NB4 (cell line): Measurements from ENCODE around the gene NALF2.

Experiments used
- MYC ChIP-seq: IDR thresholded peaks from 2 replicates; pipeline ENCODE4 v1.6.1; 2011; ENCODE audit warnings: low read depth, low read length
- POLR2A ChIP-seq: IDR thresholded peaks from 2 replicates; pipeline ENCODE4 v1.6.1; 2011; ENCODE audit warnings: mild to moderate bottlenecking; ENCODE audit not compliant: insufficient read length; ENCODE audit errors: extremely low read depth
- TF ChIP-seq, protein P1 (sequence below): IDR thresholded peaks from one replicate; pipeline ENCODE4 v1.5.1; 2012; ENCODE audit warnings: low read depth, low read length

DNA sequence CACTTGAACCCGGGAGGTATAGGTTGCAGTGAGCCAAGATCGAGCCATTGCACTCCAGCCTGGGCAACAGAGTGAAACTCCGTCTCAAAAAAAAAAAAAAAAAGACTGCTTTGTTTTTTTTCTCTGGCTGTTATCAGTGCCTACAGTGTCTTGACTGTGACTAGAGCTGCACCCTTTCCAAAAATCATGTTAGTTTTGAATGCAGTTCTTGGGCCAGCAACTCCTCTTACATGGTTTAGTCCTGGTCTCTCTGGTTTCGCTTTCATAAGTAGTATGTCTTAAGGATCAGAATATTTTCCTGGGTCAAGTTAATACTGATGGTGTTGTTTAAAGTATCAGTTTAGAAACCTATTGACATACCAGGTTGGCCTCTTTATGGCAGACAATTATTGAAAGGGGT, 34.2 kb upstream of the NALF2 start:
- TF ChIP-seq POLR2A (no peak), MYC (no peak)
- TF ChIP-seq, protein P1, sequence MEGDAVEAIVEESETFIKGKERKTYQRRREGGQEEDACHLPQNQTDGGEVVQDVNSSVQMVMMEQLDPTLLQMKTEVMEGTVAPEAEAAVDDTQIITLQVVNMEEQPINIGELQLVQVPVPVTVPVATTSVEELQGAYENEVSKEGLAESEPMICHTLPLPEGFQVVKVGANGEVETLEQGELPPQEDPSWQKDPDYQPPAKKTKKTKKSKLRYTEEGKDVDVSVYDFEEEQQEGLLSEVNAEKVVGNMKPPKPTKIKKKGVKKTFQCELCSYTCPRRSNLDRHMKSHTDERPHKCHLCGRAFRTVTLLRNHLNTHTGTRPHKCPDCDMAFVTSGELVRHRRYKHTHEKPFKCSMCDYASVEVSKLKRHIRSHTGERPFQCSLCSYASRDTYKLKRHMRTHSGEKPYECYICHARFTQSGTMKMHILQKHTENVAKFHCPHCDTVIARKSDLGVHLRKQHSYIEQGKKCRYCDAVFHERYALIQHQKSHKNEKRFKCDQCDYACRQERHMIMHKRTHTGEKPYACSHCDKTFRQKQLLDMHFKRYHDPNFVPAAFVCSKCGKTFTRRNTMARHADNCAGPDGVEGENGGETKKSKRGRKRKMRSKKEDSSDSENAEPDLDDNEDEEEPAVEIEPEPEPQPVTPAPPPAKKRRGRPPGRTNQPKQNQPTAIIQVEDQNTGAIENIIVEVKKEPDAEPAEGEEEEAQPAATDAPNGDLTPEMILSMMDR = no peak
